ENCODE results near the gene HIF3A. TPM values are rescaled to one million over a fixed set of nuclear protein-coding genes. Genes with fewer than 3 reads are reported as not detected.

The HIF3A gene
- total RNA-seq, 1 experiment from 2014 or later = 31.9 TPM

DNA sequence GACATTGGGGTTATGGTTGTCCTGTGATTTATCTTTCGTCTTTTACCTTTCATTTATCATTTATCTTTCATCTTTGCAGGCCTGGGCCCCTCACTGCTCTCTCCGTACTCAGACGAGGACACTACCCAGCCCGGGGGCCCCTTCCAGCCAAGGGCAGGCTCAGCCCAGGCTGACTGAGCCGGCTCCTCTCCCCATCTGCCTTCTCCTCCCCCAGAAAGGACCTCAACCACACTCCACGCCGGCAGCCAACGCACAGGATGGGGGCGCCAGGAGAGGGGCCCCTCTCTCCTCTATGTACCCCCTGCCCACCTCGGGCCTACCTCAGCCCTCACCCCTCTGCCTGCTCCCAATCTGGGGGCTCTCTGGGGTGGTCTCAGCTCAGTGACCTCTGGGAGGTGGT lies 42.6 kb downstream of the HIF3A start:
- Histone ChIP-seq H2BK15ac (ENCODE audit: low read depth, low read length) (no peak overlapping the region), H2BK5ac (ENCODE audit: insufficient read length, low read length) (no peak overlapping the region), H3K9ac (ENCODE audit: extremely low read depth, insufficient read length, low read length) (no peak overlapping the region), H3K56ac (ENCODE audit: insufficient read length, low read depth, low read length) (no peak overlapping the region), H3K79me2 (ENCODE audit: insufficient read depth, low read length) (no peaks in the 10 kb centered on the region), H4K91ac (ENCODE audit: insufficient read length, low read depth, low read length) (no peak overlapping the region), H2AK5ac (ENCODE audit: insufficient read length, low read length) (no peak overlapping the region), H4K20me1 (ENCODE audit: control insufficient read depth, insufficient read depth, insufficient read length) (no peaks in the 10 kb centered on the region), H3K4me1 (ENCODE audit: insufficient read depth, low read length) (no peaks in the 10 kb centered on the region), H3K23ac (ENCODE audit: insufficient read length, low read depth, low read length) (no peak overlapping the region), H3K9me3 (ENCODE audit: control insufficient read depth, low read depth, low read length) (no peaks in the 10 kb centered on the region), H2BK120ac (ENCODE audit: low read depth, low read length, poor library complexity, severe bottlenecking) (no peak overlapping the region), H2BK12ac (ENCODE audit: insufficient read length, low read depth, low read length) (no peak overlapping the region), H3K4me2 (ENCODE audit: insufficient read depth, insufficient read length, low read length) (no peak overlapping the region), H4K8ac (replicated peaks; ENCODE audit: insufficient read length, low read depth, low read length) (no peak overlapping the region), H2BK20ac (ENCODE audit: low read depth, low read length, poor library complexity, severe bottlenecking) (no peak overlapping the region), H3K27me3 (ENCODE audit: insufficient read depth, low read length) (no peaks in the 10 kb centered on the region), H4K5ac (ENCODE audit: insufficient read length, low read depth, low read length) (no peak overlapping the region), H3K27ac (ENCODE audit: insufficient read length, low read depth, low read length) (no peak overlapping the region), H3K14ac (ENCODE audit: insufficient read depth, low read length) (no peak overlapping the region), H2AFZ (ENCODE audit: low read length) (no peak overlapping the region), H3T11ph (ENCODE audit: low read length) (no peak overlapping the region), H3K18ac (ENCODE audit: insufficient read length, low read depth, low read length) (no peak overlapping the region), H3K23me2 (ENCODE audit: insufficient read length, low read depth, low read length, poor library complexity, severe bottlenecking) (no peaks in the 10 kb centered on the region), H3K4ac (ENCODE audit: low read depth, low read length) (no peak overlapping the region), H3K79me1 (ENCODE audit: insufficient read depth, low read depth, low read length, poor library complexity, severe bottlenecking) (no peaks in the 10 kb centered on the region)
- no peaks in the 10 kb centered on the region for H3K9me3 Mint-ChIP-seq
- WGBS (ENCODE audit: extremely low coverage, insufficient read length, low lambda C conversion rate) = no CpG with 5 or more reads among the region's 10 CpGs
- peaks cover 2 to 4% of the 10 kb centered on the region in 2 experiments; a peak in 2 of 4 replicates for H3K4me1 Mint-ChIP-seq
- peak overlapping the region in 1 of 3 experiments; percentile 83; a peak in 3 of 7 replicates for H3K27ac Mint-ChIP-seq
- TF ChIP-seq, protein P1, sequence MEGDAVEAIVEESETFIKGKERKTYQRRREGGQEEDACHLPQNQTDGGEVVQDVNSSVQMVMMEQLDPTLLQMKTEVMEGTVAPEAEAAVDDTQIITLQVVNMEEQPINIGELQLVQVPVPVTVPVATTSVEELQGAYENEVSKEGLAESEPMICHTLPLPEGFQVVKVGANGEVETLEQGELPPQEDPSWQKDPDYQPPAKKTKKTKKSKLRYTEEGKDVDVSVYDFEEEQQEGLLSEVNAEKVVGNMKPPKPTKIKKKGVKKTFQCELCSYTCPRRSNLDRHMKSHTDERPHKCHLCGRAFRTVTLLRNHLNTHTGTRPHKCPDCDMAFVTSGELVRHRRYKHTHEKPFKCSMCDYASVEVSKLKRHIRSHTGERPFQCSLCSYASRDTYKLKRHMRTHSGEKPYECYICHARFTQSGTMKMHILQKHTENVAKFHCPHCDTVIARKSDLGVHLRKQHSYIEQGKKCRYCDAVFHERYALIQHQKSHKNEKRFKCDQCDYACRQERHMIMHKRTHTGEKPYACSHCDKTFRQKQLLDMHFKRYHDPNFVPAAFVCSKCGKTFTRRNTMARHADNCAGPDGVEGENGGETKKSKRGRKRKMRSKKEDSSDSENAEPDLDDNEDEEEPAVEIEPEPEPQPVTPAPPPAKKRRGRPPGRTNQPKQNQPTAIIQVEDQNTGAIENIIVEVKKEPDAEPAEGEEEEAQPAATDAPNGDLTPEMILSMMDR (conservative IDR thresholded peaks at IDR 0.05) = no peak
- no peak overlapping the region for H3K4me3 Mint-ChIP-seq
- DNase-seq = no peak
- peaks cover 2% of the 10 kb centered on the region; the same call in 1 of the 2 replicates for H3K27me3 Mint-ChIP-seq (ENCODE audit: low read depth)
- peaks cover 2 to 39% (median 17%) of the 10 kb centered on the region in 3 experiments; a peak in 5 of 7 replicates for H3K36me3 Mint-ChIP-seq (ENCODE audit: insufficient read depth in 1 of 3, low read depth in 3 of 3)

All from H9 (cell line).